ENCODE data around the gene TTC1.

TTC1 gene

DNA sequence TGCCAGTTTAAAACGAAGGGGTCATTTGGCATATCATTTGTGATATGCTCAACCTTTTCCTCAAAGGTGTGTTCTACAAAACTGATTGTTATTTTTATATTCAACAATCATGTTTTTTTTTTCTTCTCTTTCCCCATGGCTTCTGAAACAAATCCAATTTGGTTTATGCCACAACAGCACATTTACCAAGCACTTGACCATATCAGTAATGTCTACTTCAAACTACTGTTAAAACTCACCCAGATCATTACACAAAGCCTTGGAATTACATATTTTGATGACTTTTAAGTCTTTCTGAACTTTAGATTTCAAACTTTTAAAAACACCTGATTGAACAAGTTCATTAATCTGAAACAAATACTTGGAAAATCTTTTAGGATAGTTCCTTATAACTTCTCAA lies 81.1 kb downstream of the TTC1 start:
- DNase-seq = no peak

DNA sequence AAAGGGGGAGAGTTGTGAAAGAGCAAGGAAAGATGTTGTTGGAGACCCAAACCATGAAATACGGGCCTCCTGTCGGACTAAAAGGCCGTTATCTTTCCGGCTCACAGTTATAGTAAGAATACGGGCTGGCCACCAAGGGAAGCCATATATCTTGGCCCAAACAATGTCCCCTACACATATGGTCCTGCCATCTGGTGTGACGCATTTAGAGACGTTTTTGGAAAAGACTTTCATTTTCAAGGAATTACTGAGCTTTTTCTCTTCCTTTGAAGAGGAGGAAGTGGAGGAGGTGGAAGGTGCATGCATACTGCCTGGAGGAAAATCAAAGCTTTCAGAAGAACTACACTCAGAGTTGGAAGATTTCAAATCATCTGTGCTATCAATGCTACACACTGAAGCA lies 83.6 kb downstream of the TTC1 start:
- DNase-seq = no peak

DNA sequence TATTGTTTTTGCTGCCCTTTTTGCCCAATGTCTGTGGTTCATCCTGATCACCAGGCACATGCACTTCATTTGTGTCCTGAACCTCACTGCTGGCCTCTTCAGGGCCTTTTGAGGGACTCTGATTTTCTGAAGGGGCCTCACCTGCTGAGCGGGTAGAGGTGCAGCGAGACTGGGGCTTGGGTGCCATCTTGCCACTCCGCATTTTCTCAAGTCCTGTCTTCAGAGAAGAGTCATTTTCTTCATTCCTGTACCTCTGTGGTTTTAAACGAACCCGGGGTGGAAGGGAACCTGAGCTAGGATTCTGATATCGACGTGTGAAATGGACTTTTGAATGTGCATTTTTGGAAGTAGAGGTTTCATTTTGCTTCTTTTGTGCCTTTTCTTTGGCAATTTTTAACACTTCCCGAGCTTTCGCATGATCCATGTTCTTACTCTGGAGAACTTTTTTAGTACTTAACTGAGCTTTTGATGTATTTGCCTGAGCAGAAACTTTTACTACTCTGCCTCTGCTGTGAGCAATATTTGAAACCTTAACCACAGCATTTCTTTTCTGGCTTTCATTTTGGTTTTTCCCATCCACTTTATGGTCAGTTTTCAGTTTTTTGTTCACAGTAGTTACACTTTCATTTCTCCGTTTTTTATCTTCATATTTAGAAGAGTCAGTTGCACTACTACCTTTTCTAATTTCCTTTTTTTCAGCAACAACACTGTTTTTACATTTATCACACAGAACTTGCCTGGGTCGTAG lies 84.2 kb downstream of the TTC1 start:
- no peak for DNase-seq

DNA sequence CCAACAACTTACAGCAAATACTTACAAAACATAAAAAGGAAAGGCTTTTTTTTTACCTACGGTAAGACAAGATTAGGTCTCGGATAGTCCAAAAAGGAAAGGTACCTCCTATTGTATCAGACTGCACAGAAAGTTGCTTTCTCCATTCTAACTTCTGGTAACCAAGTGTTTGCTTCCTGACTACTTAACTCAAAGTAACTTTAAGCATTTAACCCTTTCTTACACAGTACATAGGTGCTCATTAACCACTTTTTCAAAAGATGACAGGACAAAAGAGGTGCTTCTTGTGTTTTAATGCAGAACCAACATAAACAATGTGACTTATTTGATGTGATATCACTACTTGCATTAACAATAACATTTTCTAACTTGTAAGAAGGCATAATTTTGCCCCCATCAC lies 87.2 kb downstream of the TTC1 start:
- DNase-seq = no peak

DNA sequence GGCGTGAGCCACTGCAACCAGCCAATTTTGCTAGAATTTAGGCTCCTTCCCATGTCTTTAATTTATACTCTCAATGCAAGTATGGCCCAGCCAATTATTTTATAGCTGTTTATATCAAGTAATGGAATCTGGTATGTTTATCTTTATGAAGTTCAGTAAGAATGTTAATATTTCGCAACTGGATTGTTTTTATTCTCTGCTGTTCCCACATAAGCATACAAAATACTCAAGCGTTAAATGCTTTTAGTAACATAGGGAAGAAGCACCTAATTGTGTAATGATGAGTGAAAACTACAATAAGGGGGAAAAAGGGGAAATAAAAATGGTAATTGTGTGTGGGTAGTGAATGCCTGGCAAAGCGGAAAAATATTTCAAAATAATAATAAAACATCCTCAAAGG lies 89.1 kb downstream of the TTC1 start:
- DNase-seq = no peak

DNA sequence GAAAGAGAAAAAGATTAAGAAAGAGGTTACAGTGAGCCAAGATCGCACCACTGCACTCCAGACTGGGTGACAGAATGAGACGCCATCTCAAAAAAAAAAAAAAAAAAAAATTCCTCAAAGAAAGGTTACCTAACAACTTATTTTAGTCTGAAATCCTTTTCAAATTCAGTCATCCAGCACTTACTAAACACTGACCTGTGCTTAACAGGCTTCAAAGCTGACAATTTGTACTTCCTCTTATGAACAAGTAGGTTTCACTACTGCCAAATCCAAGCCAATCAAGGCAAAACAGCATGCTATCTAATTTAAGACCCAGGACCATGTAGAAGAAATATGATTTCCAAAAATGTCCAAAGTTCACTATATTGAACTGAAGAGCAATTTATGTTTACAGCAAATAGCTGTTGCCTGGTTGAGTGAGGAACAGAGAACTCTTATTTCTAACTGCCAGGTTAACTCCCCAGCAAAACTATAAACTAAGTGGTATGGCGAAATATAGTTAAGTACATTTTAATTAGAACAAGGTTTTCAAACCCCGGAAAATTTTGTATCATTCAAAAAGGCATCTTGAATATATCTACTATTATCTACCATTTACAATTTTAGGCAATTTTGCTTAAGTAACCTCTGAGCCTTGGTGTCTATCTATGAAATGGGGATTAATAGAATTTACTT lies 96.9 kb downstream of the TTC1 start:
- no peak for DNase-seq

DNA sequence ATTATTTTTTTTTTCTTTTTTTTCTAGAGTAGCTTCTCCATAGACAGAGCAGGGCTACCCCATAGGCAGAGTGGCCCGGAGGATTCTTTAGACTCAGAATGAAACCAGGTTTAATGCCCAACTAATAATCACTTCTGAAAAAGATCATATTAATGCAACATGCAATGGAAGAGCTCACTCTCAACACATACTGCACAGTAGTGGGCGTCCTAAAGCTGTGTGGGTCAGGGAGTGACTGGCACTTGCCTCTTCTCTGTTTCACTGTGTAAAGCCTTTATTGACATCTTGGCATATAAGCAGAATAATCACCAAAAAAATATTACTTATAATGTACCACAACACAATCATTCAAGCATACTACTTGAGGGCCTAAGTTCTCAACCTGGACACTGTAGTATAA lies 99.2 kb downstream of the TTC1 start:
- DNase-seq = no peak

Measured in CD4-positive, alpha-beta T cell treated with Interleukin-15 for 1 hour (primary cell).